ENCODE measurements around the gene TEKT2. TPM values are rescaled to one million over a fixed set of nuclear protein-coding genes. Genes with fewer than 3 reads are reported as not detected.

Gene TEKT2
- total RNA-seq, 4 donors from 2014 or later: 0.90 TPM; not detected in 3

GRCh38 chr1:36051821-36052220 lies 32.1 kb upstream of the TEKT2 start:
- TF ChIP-seq POLR2A (IDR thresholded peaks at IDR 0.05) (no peak), CTCF (IDR thresholded peaks at IDR 0.05) (no peak), EP300 (IDR thresholded peaks at IDR 0.05) (no peak)

DNA sequence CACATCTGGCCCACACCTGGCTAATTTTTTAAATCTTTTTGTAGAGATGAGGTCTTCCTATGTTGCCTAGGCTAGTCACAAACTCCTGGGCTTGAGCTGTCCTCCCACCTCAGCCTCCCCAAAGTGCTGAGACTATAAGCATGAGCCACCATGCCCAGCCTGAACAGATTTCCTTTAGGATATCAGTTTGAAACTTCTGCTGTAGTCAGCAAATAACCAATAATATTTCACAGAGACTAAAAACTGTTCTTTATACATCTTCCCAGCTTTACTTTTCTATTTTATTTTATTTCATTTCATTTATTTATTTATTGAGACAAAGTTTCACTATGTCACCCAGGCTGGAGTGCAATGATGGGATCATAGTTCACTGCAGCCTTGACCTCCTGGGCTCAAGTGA lies 29.9 kb upstream of the TEKT2 start:
- no peak overlapping the region for H3K27ac ChIP-seq

More at GRCh38 chr1:36051821-36052220, 32.1 kb upstream of the TEKT2 start:
- no peak overlapping the region for H3K4me3 ChIP-seq
- no peaks in the 10 kb centered on the region for H3K4me1 ChIP-seq
- peaks cover 0 to 10% (median 0%) of the 10 kb centered on the region in 4 donors for H3K9me3 ChIP-seq
- DNase-seq (ENCODE audit: low spot score in 2 of 2): no peak
- H3K36me3 ChIP-seq: peaks cover 0 to 99% (median 0%) of the 10 kb centered on the region in 3 donors
- no peak overlapping the region for H3K27ac ChIP-seq
- H3K27me3 ChIP-seq: no peaks in the 10 kb centered on the region

GRCh38 chr1:36055706-36056105 lies 28.2 kb upstream of the TEKT2 start:
- Histone ChIP-seq H3K9me3 (no peaks in the 10 kb centered on the region), H3K4me1 (no peaks in the 10 kb centered on the region), H3K27ac (no peak overlapping the region), H3K27me3 (no peaks in the 10 kb centered on the region), H3K4me3 (no peak overlapping the region), H3K36me3 (peaks cover 0 to 73% (median 0%) of the 10 kb centered on the region in 3 donors)
- no peak for DNase-seq (ENCODE audit: low spot score in 2 of 2)
- TF ChIP-seq EP300 (IDR thresholded peaks at IDR 0.05) (no peak), POLR2A (IDR thresholded peaks at IDR 0.05) (no peak), CTCF (IDR thresholded peaks at IDR 0.05) (no peak)
- WGBS, 2 donors: 81 to 89% methylated on average over 5 of the region's 5 CpGs

More for the DNA sequence above, 29.9 kb upstream of the TEKT2 start:
- H3K9me3 ChIP-seq: no peaks in the 10 kb centered on the region
- peaks cover 0 to 84% (median 0%) of the 10 kb centered on the region in 3 donors for H3K36me3 ChIP-seq
- no peak for TF ChIP-seq CTCF (IDR thresholded peaks at IDR 0.05)
- TF ChIP-seq POLR2A (IDR thresholded peaks at IDR 0.05): no peak
- TF ChIP-seq EP300 (IDR thresholded peaks at IDR 0.05): no peak
- no peak overlapping the region for H3K4me3 ChIP-seq
- no peaks in the 10 kb centered on the region for H3K4me1 ChIP-seq
- H3K27me3 ChIP-seq: no peaks in the 10 kb centered on the region
- DNase-seq (ENCODE audit: low spot score in 2 of 2): no peak

GRCh38 chr1:36062315-36062714 lies 21.6 kb upstream of the TEKT2 start:
- H3K27me3 ChIP-seq: no peaks in the 10 kb centered on the region
- no peaks in the 10 kb centered on the region for H3K4me1 ChIP-seq
- no peak overlapping the region for H3K4me3 ChIP-seq
- DNase-seq (ENCODE audit: low spot score in 2 of 2): no peak
- no peaks in the 10 kb centered on the region for H3K9me3 ChIP-seq
- no peak overlapping the region for H3K27ac ChIP-seq
- H3K36me3 ChIP-seq: peaks cover 0 to 11% (median 0%) of the 10 kb centered on the region in 3 donors
- TF ChIP-seq EP300 (IDR thresholded peaks at IDR 0.05): no peak
- TF ChIP-seq CTCF (IDR thresholded peaks at IDR 0.05): no peak
- no peak for TF ChIP-seq POLR2A (IDR thresholded peaks at IDR 0.05)
- 88 to 97% methylated on average over 1 of the region's 1 CpG for WGBS, 2 donors

DNA sequence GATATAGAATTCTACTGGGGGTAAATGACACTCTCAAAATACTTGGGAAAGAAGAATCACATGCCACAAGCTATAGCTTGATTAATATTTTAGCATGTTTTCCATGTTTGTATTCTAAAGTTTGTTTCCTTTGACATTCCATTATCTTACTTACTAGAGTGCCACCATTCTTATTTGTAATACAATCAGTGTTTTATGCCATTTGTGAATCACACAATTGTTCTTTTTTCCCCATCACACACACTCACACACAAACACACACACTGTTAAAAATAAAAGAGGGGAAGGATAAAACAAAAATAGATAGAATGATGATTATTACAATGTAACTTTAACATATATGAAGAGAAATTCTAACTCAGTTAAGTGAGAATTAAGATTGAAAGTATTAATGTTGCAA lies 16.0 kb upstream of the TEKT2 start:
- TF ChIP-seq CTCF (IDR thresholded peaks at IDR 0.05): no peak
- TF ChIP-seq POLR2A (IDR thresholded peaks at IDR 0.05): no peak
- no peak for TF ChIP-seq EP300 (IDR thresholded peaks at IDR 0.05)
- H3K27ac ChIP-seq: no peak overlapping the region
- H3K4me3 ChIP-seq: no peak overlapping the region
- no peaks in the 10 kb centered on the region for H3K9me3 ChIP-seq
- H3K4me1 ChIP-seq: no peaks in the 10 kb centered on the region
- H3K27me3 ChIP-seq: no peaks in the 10 kb centered on the region
- no peak for DNase-seq (ENCODE audit: low spot score in 2 of 2)
- no peaks in the 10 kb centered on the region for H3K36me3 ChIP-seq
